DMS53 treated with DMSO at 0.1 percent for 48 hours (cell line): ENCODE results near the gene ZRANB1.

Experiments
- DNase-seq: peaks from one replicate; lab custom pipeline; 2025; ENCODE audit not compliant: unreplicated experiment; lab: John Stamatoyannopoulos, UW

Gene ZRANB1

GRCh38 chr10:125017547-125018298 lies 75.8 kb downstream of the ZRANB1 start:
- DNase-seq: no peak

GRCh38 chr10:125018576-125019143 lies 76.7 kb downstream of the ZRANB1 start:
- DNase-seq: no peak

- DNase-seq: no peak
Observed at GRCh38 chr10:125020386-125020785, 78.5 kb downstream of the ZRANB1 start.

GRCh38 chr10:125020871-125021270 lies 78.9 kb downstream of the ZRANB1 start:
- DNase-seq: no peak

GRCh38 chr10:125021686-125022344 lies 79.9 kb downstream of the ZRANB1 start:
- DNase-seq: no peak

- no peak for DNase-seq
Observed at GRCh38 chr10:125022671-125023070, 80.7 kb downstream of the ZRANB1 start.

GRCh38 chr10:125023255-125023654 lies 81.3 kb downstream of the ZRANB1 start:
- DNase-seq: no peak

GRCh38 chr10:125023862-125024496 lies 82.1 kb downstream of the ZRANB1 start:
- no peak for DNase-seq

GRCh38 chr10:125024497-125025234 lies 82.7 kb downstream of the ZRANB1 start:
- DNase-seq: no peak

GRCh38 chr10:125025341-125025740 lies 83.4 kb downstream of the ZRANB1 start:
- DNase-seq: no peak

- DNase-seq: no peak
Observed at GRCh38 chr10:125026036-125026931, 84.4 kb downstream of the ZRANB1 start.

GRCh38 chr10:125026974-125027735 lies 85.2 kb downstream of the ZRANB1 start:
- DNase-seq: no peak

GRCh38 chr10:125027871-125028869 lies 86.2 kb downstream of the ZRANB1 start:
- no peak for DNase-seq

GRCh38 chr10:125029584-125030242 lies 87.8 kb downstream of the ZRANB1 start:
- no peak for DNase-seq

GRCh38 chr10:125030567-125031197 lies 88.8 kb downstream of the ZRANB1 start:
- no peak for DNase-seq

GRCh38 chr10:125032474-125033020 lies 90.6 kb downstream of the ZRANB1 start:
- DNase-seq: no peak
